Neutrophil (primary cell): ENCODE measurements around the gene SPTY2D1.

Experiments used
- H3K27ac ChIP-seq: fragments of 200-600 bp; sonication (generic); 2 replicates; pipeline ENCODE4 v1.5.1; 2016; ENCODE audit warnings: mild to moderate bottlenecking, moderate library complexity
- H3K27me3 ChIP-seq: fragments of 200-600 bp; sonication (generic); 2 replicates; pipeline ENCODE4 v1.6.0; 2016; ENCODE audit warnings: mild to moderate bottlenecking
- H3K36me3 ChIP-seq: fragments of 200-600 bp; sonication (generic); 2 replicates; pipeline ENCODE4 v1.5.1; 2017
- H3K4me1 ChIP-seq, 2 experiments: fragments of 200-600 bp in 1 of 2; sonication (generic) in 1 of 2; 1 replicate in 1 of 2; 2 replicates in 1 of 2; pipeline versions ENCODE4 v1.5.1 to v1.6.1; 2013 to 2016; ENCODE audit warnings: low read depth in 1 of 2, low read length in 1 of 2, mild to moderate bottlenecking in 1 of 2, moderate library complexity in 1 of 2; ENCODE audit not compliant: control insufficient read depth in 1 of 2, insufficient read depth in 1 of 2
- H3K4me3 ChIP-seq, 2 experiments: fragments of 200-600 bp in 1 of 2; sonication (generic) in 1 of 2; 1 replicate in 1 of 2; 2 replicates in 1 of 2; pipeline ENCODE4 v1.5.1; 2013 to 2016; ENCODE audit warnings: low read depth in 1 of 2, low read length in 1 of 2, mild to moderate bottlenecking in 1 of 2, moderate library complexity in 1 of 2
- H3K9me3 ChIP-seq: fragments of 200-600 bp; sonication (generic); 2 replicates; pipeline ENCODE4 v1.5.1; 2016
- TF ChIP-seq, protein P1 (sequence below): fragments of 200-600 bp; sonication (generic); IDR thresholded peaks from 2 replicates; pipeline ENCODE4 v1.5.1; 2016; ENCODE audit warnings: antibody characterized with exemption

Gene SPTY2D1

DNA sequence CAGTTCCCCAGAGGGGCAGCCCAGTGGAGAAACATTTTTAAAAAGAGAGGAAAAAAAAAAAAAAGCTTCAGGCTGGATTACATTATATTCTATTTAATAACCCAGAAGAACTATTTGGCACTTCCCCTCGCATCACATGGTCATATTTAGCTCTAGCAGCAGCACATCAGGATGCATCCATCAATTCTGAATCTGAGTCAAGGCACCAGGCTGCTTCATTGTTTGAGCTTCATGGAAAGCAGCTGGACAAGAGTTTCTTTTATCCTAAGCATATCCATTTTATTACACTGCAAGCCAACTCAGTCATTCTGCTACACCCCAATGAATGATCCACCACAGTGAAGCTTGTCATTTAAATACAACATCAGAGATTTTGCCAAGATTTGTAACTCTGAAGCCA is 10.0 kb downstream of the SPTY2D1 start:
- TF ChIP-seq, protein P1, sequence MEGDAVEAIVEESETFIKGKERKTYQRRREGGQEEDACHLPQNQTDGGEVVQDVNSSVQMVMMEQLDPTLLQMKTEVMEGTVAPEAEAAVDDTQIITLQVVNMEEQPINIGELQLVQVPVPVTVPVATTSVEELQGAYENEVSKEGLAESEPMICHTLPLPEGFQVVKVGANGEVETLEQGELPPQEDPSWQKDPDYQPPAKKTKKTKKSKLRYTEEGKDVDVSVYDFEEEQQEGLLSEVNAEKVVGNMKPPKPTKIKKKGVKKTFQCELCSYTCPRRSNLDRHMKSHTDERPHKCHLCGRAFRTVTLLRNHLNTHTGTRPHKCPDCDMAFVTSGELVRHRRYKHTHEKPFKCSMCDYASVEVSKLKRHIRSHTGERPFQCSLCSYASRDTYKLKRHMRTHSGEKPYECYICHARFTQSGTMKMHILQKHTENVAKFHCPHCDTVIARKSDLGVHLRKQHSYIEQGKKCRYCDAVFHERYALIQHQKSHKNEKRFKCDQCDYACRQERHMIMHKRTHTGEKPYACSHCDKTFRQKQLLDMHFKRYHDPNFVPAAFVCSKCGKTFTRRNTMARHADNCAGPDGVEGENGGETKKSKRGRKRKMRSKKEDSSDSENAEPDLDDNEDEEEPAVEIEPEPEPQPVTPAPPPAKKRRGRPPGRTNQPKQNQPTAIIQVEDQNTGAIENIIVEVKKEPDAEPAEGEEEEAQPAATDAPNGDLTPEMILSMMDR, result no peak
- Histone ChIP-seq H3K9me3 (no peaks in the 10 kb centered on the region), H3K4me1 (no peaks in the 10 kb centered on the region), H3K4me3 (no peak overlapping the region), H3K27me3 (no peaks in the 10 kb centered on the region), H3K27ac (no peak overlapping the region), H3K36me3 (no peaks in the 10 kb centered on the region)

GRCh38 chr11:18623707-18624106 is 10.4 kb downstream of the SPTY2D1 start:
- Histone ChIP-seq H3K4me3 (no peak overlapping the region), H3K36me3 (no peaks in the 10 kb centered on the region), H3K27ac (no peak overlapping the region), H3K4me1 (no peaks in the 10 kb centered on the region), H3K9me3 (no peaks in the 10 kb centered on the region), H3K27me3 (no peaks in the 10 kb centered on the region)
- TF ChIP-seq, protein P1, result no peak

DNA sequence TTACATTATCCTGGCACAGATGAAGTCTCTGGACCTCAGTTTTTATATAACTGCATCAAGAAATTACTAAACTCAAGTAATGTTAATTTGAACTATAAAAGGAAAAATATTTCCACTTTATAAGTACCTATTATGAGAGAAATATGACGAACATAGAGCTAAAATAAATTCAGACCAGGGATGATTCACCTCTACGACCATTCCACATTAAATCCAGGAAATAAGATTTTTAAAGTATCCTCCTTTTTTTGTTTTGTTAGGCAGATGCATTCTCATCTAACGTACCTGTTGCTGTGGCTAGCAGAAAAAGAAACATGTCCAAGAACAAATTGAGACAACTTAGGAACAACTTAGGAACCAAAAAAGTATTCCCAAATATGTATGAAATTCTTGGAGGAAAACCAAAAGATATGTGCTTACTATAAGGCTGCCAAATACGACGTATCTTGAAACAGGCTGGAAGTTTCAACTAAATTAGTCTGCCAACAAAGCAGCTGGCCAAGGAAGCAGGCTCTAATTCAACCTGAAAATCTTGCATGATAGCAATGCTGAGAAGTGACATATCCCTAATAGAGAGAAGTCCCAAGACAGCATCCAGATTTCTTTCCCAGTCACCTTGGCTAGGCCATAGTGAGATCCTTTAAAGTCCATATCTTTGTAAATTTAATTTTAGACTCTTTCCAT is 15.7 kb downstream of the SPTY2D1 start:
- H3K9me3 ChIP-seq, result no peaks in the 10 kb centered on the region
- no peak overlapping the region for H3K27ac ChIP-seq
- peaks cover 0 to 11% of the 10 kb centered on the region in 2 experiments for H3K4me1 ChIP-seq
- H3K4me3 ChIP-seq, result no peak overlapping the region
- no peaks in the 10 kb centered on the region for H3K27me3 ChIP-seq
- TF ChIP-seq, protein P1, result no peak
- H3K36me3 ChIP-seq, result peaks cover 27% of the 10 kb centered on the region

DNA sequence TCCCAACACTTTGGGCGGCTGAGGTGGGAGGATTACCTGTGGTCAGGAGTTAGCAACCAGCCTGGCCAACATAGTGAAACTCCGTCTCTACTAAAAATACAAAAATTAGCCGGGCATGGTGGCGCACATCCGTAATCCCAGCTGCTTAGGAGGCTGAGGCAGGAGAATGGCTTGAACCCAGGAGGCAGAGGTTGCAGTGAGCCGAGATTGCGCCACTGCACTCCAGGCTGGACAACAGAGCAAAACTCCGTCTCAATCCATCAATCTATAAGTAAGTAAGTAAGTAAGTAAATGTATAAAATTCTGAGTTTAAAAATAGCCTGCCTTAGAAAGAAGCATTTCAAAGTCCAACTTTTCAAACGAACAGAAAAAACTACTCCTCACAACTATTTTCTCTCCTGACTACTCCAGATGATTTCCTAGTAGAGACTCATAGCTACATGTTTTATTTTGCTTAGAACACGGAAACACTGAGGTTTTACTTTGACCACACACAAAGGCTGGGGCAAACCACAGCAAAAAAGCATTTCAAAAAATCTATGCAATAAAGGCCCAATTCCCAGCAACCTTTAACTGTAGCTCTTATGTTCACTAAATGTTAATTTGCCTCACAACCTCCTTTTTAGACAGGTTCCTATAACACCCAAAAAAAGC is 16.3 kb downstream of the SPTY2D1 start:
- peaks cover 34% of the 10 kb centered on the region for H3K36me3 ChIP-seq
- TF ChIP-seq, protein P1, result no peak
- H3K27me3 ChIP-seq, result no peaks in the 10 kb centered on the region
- peaks cover 0 to 11% of the 10 kb centered on the region in 2 experiments for H3K4me1 ChIP-seq
- no peaks in the 10 kb centered on the region for H3K9me3 ChIP-seq
- H3K27ac ChIP-seq, result no peak overlapping the region
- H3K4me3 ChIP-seq, result no peak overlapping the region

DNA sequence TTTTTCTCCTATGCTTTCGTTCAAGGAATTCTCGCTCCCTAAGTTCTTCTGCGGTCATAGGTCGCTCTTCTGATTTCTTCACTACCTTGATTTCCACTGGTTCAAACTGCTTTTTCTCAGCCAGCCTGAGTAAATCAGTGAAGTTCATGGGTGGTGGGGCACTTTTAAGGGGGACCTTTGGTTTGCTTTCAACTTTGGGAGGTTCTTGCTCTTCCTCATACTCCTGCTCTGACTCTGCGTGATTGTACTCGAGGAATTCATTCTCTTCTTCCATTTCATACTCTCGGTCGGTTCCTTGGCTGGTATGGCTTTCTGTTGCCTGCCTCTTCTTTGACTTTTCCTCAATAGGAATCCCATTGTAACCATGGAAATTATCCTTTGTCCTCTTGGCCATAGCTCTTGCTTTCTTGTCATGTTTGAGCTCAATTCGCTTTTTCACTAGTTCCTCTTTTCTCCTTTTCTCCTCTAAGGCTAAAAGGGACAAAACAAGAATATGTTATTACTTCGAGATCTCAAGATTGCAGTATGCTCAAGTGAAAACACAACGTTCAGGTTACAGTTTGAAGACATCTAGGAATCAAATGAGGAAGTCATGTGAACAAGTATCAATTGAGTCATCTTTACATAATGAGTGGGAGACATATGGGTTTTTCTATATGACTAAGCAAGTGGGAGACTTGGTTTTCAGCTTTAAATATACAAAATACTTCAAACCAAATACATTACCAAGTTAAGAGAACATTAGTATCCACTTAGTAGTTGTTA is 18.3 kb downstream of the SPTY2D1 start:
- Histone ChIP-seq H3K4me3 (no peak overlapping the region), H3K27ac (no peak overlapping the region), H3K36me3 (peaks cover 54% of the 10 kb centered on the region), H3K9me3 (no peaks in the 10 kb centered on the region), H3K4me1 (peaks cover 0 to 11% of the 10 kb centered on the region in 2 experiments), H3K27me3 (no peaks in the 10 kb centered on the region)
- TF ChIP-seq, protein P1, result no peak
